Endothelial cell of umbilical vein (primary cell): Measurements from ENCODE around the gene ZNF423.

Experiments
- EZH2 ChIP-seq: IDR thresholded peaks from 2 replicates; pipeline ENCODE4 v1.6.1; 2012; ENCODE audit warnings: borderline replicate concordance, low read depth, mild to moderate bottlenecking, moderate library complexity, low read length, inconsistent platforms; ENCODE audit not compliant: severe bottlenecking
- FOS ChIP-seq: IDR thresholded peaks from 2 replicates; pipeline ENCODE4 v1.6.1; 2011; ENCODE audit warnings: mild to moderate bottlenecking, low read length, moderate library complexity, borderline replicate concordance; ENCODE audit not compliant: insufficient read depth
- JUN ChIP-seq: IDR thresholded peaks from 2 replicates; pipeline ENCODE4 v1.6.1; 2011; ENCODE audit warnings: borderline replicate concordance, low read depth; ENCODE audit not compliant: insufficient read length, insufficient read depth
- MYC ChIP-seq: IDR thresholded peaks from one replicate; pipeline ENCODE4 v1.6.1; 2011; ENCODE audit warnings: mild to moderate bottlenecking, low read depth, low read length
- POLR2A ChIP-seq: IDR thresholded peaks from 2 replicates; pipeline ENCODE4 v1.6.1; 2012; ENCODE audit warnings: low read depth, mild to moderate bottlenecking, control low read depth, low read length
- POLR2AphosphoS5 ChIP-seq: IDR thresholded peaks from 2 replicates; pipeline ENCODE4 v1.6.1; 2012; ENCODE audit warnings: low read depth, mild to moderate bottlenecking, control low read depth, low read length, moderate library complexity; ENCODE audit not compliant: insufficient read depth
- TF ChIP-seq, protein P1 (sequence below), 2 donors: IDR thresholded peaks; 1 replicate in 1 of 2; 2 replicates in 1 of 2; pipeline ENCODE4 v1.5.1; 2011; ENCODE audit warnings: low read length in 2 of 2, mild to moderate bottlenecking in 2 of 2, moderate library complexity in 2 of 2, control low read depth in 1 of 2, inconsistent platforms in 1 of 2, low read depth in 1 of 2; ENCODE audit not compliant: insufficient read depth in 1 of 2; ENCODE audit errors: extremely low read depth in 1 of 2
- TF ChIP-seq, protein P2 (sequence below): IDR thresholded peaks from 2 replicates; pipeline ENCODE4 v1.6.1; 2011; ENCODE audit not compliant: insufficient read depth, insufficient read length

DNA sequence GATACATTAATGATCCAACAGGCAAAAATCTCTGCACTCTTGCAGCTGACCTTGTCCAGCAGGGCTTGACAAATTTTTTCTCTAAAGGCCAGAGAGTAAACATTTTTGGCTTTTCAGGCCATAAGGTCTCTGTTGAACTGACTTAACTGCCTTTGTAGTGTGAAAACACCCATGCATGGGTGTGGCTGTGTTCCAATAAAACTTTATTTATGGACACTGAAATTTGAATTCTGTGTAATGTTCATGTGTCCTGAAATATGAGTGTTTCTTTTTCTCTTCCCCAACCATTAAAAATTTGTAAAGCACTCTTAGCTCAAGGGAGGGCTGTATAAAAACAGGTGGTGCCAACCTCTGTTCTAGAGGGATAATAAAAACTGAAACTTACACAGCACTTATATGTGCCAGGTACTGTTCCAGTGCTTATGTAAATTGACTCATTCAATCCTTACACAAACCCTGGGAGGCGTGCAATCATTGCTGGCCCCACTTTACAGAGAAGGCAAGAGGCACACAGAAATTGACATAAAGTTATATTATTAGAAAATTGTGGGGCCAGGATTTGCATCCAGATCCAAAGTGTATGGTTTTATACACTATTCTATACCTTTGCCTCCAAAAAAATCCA is 18.8 kb upstream of the ZNF423 start:
- TF ChIP-seq EZH2 (no peak), JUN (no peak), POLR2A (no peak), FOS (no peak), POLR2AphosphoS5 (no peak), MYC (no peak)
- TF ChIP-seq, protein P1, sequence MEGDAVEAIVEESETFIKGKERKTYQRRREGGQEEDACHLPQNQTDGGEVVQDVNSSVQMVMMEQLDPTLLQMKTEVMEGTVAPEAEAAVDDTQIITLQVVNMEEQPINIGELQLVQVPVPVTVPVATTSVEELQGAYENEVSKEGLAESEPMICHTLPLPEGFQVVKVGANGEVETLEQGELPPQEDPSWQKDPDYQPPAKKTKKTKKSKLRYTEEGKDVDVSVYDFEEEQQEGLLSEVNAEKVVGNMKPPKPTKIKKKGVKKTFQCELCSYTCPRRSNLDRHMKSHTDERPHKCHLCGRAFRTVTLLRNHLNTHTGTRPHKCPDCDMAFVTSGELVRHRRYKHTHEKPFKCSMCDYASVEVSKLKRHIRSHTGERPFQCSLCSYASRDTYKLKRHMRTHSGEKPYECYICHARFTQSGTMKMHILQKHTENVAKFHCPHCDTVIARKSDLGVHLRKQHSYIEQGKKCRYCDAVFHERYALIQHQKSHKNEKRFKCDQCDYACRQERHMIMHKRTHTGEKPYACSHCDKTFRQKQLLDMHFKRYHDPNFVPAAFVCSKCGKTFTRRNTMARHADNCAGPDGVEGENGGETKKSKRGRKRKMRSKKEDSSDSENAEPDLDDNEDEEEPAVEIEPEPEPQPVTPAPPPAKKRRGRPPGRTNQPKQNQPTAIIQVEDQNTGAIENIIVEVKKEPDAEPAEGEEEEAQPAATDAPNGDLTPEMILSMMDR (IDR thresholded peaks at IDR 0.05; ENCODE audit: extremely low read depth in 1 of 2, insufficient read depth in 1 of 2, low read depth in 1 of 2, low read length in 2 of 2): no peak
- TF ChIP-seq, protein P2, sequence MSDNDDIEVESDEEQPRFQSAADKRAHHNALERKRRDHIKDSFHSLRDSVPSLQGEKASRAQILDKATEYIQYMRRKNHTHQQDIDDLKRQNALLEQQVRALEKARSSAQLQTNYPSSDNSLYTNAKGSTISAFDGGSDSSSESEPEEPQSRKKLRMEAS: no peak
